Activated naive CD4-positive, alpha-beta T cell treated with anti-CD3 and anti-CD28 coated beads, Interleukin-2, amount 50 U/mL, for 72 hours (primary cell): ENCODE measurements around the gene METTL25. TPM values are rescaled to one million over a fixed set of nuclear protein-coding genes. Genes with fewer than 3 reads are reported as not detected.

ENCODE experiments used
- ATAC-seq, 2 donors: fragments of 150-1000 bp; cut with Tn5 transposase; 2 replicates each; pipeline ENCODE4 v1.10.0; 2021; ENCODE audit warnings: mild to moderate bottlenecking in 2 of 2, moderate library complexity in 2 of 2
- DNase-seq, 2 donors: peaks; one replicate each; pipeline ENCODE4 v3.0.0; 2021 to 2022; ENCODE audit warnings: low spot score in 2 of 2
- H3K27ac Mint-ChIP-seq, 2 donors: one replicate each; pipeline ENCODE4 v1.8.0; 2022; ENCODE audit warnings: mild to moderate bottlenecking in 2 of 2, mixed read lengths in 2 of 2
- H3K36me3 Mint-ChIP-seq, 2 donors: one replicate each; pipeline ENCODE4 v1.8.0; 2022; ENCODE audit warnings: mixed read lengths in 2 of 2
- H3K9me3 Mint-ChIP-seq, 2 donors: one replicate each; pipeline ENCODE4 v1.8.0; 2022; ENCODE audit warnings: mixed read lengths in 2 of 2
- total RNA-seq, 2 donors: library from RNA; stranded (reverse); gene quantifications; one replicate each; pipeline ENCODE4 v1.2.3, GENCODE V29; 2022

Gene METTL25
- total RNA-seq, 2 donors from 2014 or later: 7.3 to 9.3 TPM

GRCh38 chr12:82375201-82375600 is 16.9 kb downstream of the METTL25 start:
- Mint-ChIP-seq H3K36me3 (peaks cover 37 to 39% of the 10 kb centered on the region in 2 donors), H3K27ac (no peak overlapping the region), H3K9me3 (peaks cover 7 to 9% of the 10 kb centered on the region in 2 donors)
- DNase-seq: no peak
- ATAC-seq: no peak

- ATAC-seq: no peak
- Mint-ChIP-seq H3K36me3 (peaks cover 3 to 11% of the 10 kb centered on the region in 2 donors), H3K27ac (no peak overlapping the region), H3K9me3 (peaks cover 1 to 7% of the 10 kb centered on the region in 2 donors)
- DNase-seq: no peak
Measured at GRCh38 chr12:82378997-82379396, 20.7 kb downstream of the METTL25 start.

GRCh38 chr12:82383930-82384552 is 25.7 kb downstream of the METTL25 start:
- H3K27ac Mint-ChIP-seq: no peak overlapping the region
- no peak for DNase-seq
- H3K36me3 Mint-ChIP-seq: no peaks in the 10 kb centered on the region
- H3K9me3 Mint-ChIP-seq: no peaks in the 10 kb centered on the region
- ATAC-seq: peak in 1 of 2 donors; percentile 46

DNA sequence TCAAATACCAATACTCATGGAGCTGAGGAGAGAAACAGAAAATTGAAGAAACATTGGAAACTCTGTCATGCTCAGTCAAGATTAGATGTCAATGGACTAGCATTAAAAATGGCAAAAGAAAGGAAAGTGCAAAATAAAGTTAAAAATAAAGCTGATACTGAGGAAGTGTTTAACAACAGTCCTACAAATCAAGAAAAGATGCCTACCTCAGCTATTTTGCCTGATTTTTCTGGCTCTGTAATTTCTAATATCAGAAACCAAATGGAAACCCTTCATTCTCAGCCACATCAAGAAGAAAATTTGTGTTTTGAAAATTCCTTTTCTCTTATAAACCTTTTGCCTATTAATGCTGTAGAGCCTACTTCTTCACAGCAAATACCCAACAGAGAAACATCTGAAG is 40.5 kb downstream of the METTL25 start:
- H3K9me3 Mint-ChIP-seq: no peaks in the 10 kb centered on the region
- H3K27ac Mint-ChIP-seq: no peak overlapping the region
- no peak for ATAC-seq
- no peak for DNase-seq
- H3K36me3 Mint-ChIP-seq: peaks cover 0 to 12% of the 10 kb centered on the region in 2 donors

DNA sequence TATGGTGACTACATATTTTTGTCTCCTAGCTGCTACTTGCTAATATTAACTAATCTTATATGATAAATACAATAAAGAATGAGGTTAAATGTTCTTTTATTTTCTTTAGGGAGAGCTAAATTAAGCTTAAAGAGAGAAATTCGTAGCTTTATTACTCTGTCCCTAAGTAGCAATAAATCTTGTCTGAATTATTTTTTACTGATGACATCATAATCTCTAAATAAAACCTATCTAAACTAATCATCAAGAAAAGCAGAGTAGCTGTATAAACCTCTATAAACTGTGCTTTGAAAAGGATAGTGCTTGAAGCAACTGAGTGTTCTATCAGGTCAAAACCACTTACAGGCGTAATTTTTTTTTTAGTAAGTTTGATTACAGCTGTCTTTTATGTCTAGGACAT is 42.5 kb downstream of the METTL25 start:
- H3K9me3 Mint-ChIP-seq: no peaks in the 10 kb centered on the region
- peaks cover 0 to 10% of the 10 kb centered on the region in 2 donors for H3K36me3 Mint-ChIP-seq
- no peak overlapping the region for H3K27ac Mint-ChIP-seq
- DNase-seq (no peak), ATAC-seq (no peak)

DNA sequence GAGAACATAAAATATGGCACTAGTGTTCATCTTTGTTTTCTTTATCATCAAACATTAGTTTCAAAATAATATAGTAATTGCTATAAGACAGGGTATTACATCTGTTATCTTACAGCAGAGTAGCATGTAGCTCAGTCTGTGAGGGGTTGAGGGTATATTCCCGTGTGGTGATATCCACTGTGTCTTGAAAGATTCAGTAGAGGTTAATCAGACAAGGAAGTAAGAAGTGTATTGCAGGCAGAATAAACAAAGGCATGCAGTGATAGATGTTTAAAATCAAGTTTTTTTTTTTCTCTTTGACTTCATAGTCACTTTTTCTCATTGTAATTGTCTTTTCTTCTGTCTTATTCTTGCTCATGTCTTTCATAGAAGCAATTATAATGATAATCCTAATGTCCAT is 48.3 kb downstream of the METTL25 start:
- H3K27ac Mint-ChIP-seq: no peak overlapping the region
- ATAC-seq (no peak), DNase-seq (no peak)
- no peaks in the 10 kb centered on the region for H3K9me3 Mint-ChIP-seq
- H3K36me3 Mint-ChIP-seq: peaks cover 0 to 10% of the 10 kb centered on the region in 2 donors

GRCh38 chr12:82407481-82407880 is 49.2 kb downstream of the METTL25 start:
- Mint-ChIP-seq H3K36me3 (peaks cover 0 to 10% of the 10 kb centered on the region in 2 donors), H3K9me3 (no peaks in the 10 kb centered on the region)
- ATAC-seq: no peak

DNA sequence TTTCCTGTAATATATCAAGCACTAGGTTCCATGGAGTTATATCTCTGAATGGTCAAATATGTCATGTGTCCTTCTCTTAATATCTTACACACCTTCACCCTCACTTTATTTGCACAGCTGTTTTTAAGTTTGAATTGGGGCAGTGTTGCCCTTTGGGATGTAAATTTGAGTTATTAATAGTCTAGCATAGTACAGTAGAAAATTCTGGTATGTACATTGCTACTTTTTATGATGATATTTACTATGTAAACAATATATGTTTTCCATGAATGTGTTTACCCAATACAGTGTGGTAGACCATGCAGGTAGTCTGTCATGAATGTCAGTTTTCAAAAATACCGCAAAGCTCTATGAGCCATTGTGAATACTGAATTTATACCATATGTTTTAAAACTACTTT is 50.5 kb downstream of the METTL25 start:
- Mint-ChIP-seq H3K9me3 (no peaks in the 10 kb centered on the region), H3K27ac (no peak overlapping the region), H3K36me3 (peaks cover 0 to 10% of the 10 kb centered on the region in 2 donors)
- ATAC-seq: no peak
- no peak for DNase-seq

More at GRCh38 chr12:82407481-82407880, 49.2 kb downstream of the METTL25 start:
- no peak for DNase-seq
- H3K27ac Mint-ChIP-seq: no peak overlapping the region

DNA sequence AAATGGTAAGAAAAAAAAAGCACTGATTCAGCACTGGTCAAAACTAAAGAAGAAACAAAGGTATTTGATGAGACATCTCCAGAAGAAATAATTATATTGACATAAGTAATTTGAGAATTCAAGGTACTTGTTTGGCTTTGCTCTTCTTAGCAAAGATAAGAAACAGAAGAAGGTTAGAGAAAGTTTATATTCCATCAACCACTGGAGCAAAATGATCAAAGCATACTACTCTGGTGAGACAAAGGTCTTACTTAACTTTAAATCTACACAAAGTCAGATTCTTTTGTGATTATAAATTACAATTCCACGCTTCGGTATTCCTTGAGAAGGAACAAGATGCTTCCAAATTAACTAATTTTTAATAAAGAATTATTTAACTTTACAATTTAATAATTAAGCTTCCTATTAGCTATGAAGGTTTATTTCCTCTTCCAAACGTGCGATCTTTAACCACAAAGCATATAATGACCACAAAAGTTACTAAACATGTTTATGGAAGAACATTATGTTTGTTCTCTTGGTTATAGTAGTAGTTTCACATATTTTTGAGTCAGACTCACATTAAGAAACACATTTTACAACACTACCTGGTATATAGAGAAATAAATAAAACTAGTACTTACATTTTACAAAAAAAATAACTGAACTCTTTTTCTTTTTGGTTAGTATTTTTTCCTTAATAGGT is 53.4 kb downstream of the METTL25 start:
- no peaks in the 10 kb centered on the region for H3K36me3 Mint-ChIP-seq
- ATAC-seq (no peak), DNase-seq (no peak)
- H3K27ac Mint-ChIP-seq: no peak overlapping the region
- no peaks in the 10 kb centered on the region for H3K9me3 Mint-ChIP-seq

DNA sequence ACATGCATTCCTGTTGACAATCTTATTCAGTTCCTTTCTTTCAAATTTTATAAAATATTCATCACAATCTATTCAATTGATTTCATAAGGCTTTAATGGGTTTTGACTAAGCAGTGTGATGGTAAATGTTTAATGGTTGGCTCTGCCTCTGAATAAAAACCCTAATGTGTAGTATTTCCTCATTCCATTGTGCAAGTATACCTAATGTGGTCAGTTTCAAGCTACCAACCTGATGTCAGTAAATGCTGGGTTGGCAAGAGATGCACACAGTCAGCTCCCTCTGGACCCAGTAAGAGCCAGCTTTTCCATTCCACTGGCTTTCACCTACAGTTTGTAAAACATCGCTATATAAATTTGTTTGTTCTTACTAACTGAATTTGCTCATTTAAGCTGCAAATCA is 53.9 kb downstream of the METTL25 start:
- ATAC-seq (no peak), DNase-seq (no peak)
- Mint-ChIP-seq H3K9me3 (no peaks in the 10 kb centered on the region), H3K36me3 (no peaks in the 10 kb centered on the region), H3K27ac (no peak overlapping the region)

- peaks cover 0 to 6% of the 10 kb centered on the region in 2 donors for H3K9me3 Mint-ChIP-seq
- H3K27ac Mint-ChIP-seq: no peak overlapping the region
- peaks cover 7% of the 10 kb centered on the region in 2 donors for H3K36me3 Mint-ChIP-seq
- ATAC-seq (no peak), DNase-seq (no peak)
Measured at GRCh38 chr12:82414044-82414443, 55.7 kb downstream of the METTL25 start.

GRCh38 chr12:82414926-82415325 is 56.6 kb downstream of the METTL25 start:
- no peak for DNase-seq
- no peak for ATAC-seq
- Mint-ChIP-seq H3K27ac (no peak overlapping the region), H3K9me3 (peaks cover 0 to 6% of the 10 kb centered on the region in 2 donors), H3K36me3 (peaks cover 10 to 16% of the 10 kb centered on the region in 2 donors)

GRCh38 chr12:82415402-82415801 is 57.1 kb downstream of the METTL25 start:
- no peak for DNase-seq
- Mint-ChIP-seq H3K36me3 (peaks cover 15 to 18% of the 10 kb centered on the region in 2 donors), H3K27ac (no peak overlapping the region), H3K9me3 (peaks cover 0 to 6% of the 10 kb centered on the region in 2 donors)
- no peak for ATAC-seq

- DNase-seq (no peak), ATAC-seq (no peak)
- Mint-ChIP-seq H3K27ac (no peak overlapping the region), H3K36me3 (peaks cover 0 to 10% of the 10 kb centered on the region in 2 donors), H3K9me3 (peaks cover 0 to 6% of the 10 kb centered on the region in 2 donors)
Measured at GRCh38 chr12:82425241-82425640, 66.9 kb downstream of the METTL25 start.

DNA sequence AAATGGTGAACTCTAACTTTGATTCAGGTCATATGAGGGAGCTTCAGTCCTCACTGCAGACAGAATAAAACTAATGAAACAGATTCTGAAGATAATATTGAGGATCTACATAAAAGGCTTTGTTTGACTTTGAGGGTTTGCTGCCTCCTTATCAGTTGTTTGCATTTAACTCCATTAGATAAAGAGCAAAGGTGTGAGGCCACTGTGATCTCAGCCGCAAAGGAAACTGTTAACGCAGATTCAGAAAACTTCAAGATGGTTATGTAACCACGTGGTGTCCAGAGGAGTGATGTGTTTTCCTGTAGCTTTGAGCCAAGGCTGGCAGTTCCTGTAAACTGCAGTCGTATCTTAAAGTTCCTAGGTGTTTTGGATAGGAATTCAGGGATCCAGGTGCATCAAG is 67.8 kb downstream of the METTL25 start:
- Mint-ChIP-seq H3K36me3 (peaks cover 0 to 8% of the 10 kb centered on the region in 2 donors), H3K9me3 (peaks cover 0 to 4% of the 10 kb centered on the region in 2 donors), H3K27ac (no peak overlapping the region)
- ATAC-seq (no peak), DNase-seq (no peak)

GRCh38 chr12:82426586-82426985 is 68.3 kb downstream of the METTL25 start:
- Mint-ChIP-seq H3K27ac (no peak overlapping the region), H3K9me3 (no peaks in the 10 kb centered on the region), H3K36me3 (peaks cover 0 to 2% of the 10 kb centered on the region in 2 donors)
- ATAC-seq (no peak), DNase-seq (no peak)

DNA sequence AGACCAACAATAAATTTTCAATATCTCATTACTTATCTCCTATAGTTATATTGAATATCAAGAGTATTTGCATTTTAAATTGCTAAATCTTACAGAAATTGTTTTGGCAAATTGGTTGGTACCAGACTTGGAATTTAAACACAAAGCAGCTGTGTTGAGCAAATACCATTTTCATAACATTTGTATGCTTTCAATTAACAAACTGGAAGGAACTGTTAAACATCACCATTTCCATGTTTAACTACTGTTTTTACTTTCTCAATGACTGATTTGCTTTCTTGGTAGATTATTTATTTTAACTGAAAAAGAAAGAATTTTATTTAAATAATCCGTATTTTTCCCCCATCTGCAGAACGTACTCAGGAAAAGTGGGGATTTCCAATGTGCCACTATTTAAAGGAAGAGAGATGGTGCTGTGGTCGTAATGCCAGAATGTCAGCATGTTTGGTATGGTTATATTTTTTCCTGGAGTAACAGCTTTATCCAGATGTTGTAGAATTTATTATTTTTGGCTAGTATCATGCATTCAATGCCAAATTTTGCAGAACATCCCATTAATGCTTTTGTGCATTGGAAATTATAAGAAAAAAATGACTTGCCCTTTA is 72.3 kb downstream of the METTL25 start:
- Mint-ChIP-seq H3K27ac (no peak overlapping the region), H3K36me3 (no peaks in the 10 kb centered on the region), H3K9me3 (no peaks in the 10 kb centered on the region)
- ATAC-seq (no peak), DNase-seq (no peak)
